Epithelial cell of esophagus (primary cell): Measurements from ENCODE around the gene RNF126.

Source experiments
- DNase-seq: peaks from one replicate; pipeline ENCODE4 v3.0.0; 2010; ENCODE audit warnings: low read depth
- H3K4me3 ChIP-seq: 2 replicates; pipeline ENCODE4 v1.5.1; 2011; ENCODE audit warnings: mild to moderate bottlenecking, low read length, control low read depth
- TF ChIP-seq, protein P1 (sequence below): IDR thresholded peaks from 2 replicates; pipeline ENCODE4 v1.5.1; 2011; ENCODE audit warnings: low read depth, mild to moderate bottlenecking, low read length, control low read depth, inconsistent platforms; ENCODE audit not compliant: insufficient read depth; ENCODE audit errors: missing control alignments

Gene RNF126

DNA sequence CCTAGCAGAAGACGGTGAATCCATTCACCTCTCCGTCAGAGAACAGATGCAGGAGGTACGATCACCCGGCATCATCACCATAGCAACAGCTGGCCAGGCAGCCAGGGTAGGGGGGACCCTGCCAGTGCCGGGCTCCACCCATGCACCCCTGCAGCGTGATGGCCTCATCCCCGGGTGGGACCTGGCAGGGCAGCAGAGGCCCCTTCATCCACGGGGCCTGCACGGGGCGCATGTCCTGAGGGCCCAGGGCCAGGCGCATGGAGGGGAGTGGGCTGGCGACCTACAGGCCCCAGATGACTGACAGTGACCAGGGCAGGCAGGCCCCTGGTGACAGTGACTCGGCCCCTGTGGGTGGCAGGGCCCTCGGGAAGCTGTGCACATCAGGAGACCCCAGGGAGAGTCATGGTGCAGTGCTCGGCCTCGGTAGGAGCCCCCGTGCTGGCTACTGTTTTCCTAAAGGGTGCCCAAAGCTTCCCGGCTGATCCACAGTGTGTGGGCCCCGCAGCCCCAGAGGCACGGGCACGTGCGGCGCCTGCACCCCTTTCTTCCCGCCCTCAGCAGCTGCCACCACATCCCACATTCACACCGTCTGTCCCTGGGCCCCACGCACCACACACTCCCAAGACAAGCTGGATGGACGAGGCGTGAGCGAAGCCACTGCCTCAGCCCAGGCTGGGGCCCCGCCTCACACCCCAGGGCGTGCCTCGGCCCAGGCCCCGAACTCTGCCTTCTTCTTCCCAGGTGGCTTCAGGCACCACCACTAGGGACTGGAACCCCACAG lies 4.8 kb downstream of the RNF126 start:
- H3K4me3 ChIP-seq = no peak overlapping the region
- TF ChIP-seq, protein P1, sequence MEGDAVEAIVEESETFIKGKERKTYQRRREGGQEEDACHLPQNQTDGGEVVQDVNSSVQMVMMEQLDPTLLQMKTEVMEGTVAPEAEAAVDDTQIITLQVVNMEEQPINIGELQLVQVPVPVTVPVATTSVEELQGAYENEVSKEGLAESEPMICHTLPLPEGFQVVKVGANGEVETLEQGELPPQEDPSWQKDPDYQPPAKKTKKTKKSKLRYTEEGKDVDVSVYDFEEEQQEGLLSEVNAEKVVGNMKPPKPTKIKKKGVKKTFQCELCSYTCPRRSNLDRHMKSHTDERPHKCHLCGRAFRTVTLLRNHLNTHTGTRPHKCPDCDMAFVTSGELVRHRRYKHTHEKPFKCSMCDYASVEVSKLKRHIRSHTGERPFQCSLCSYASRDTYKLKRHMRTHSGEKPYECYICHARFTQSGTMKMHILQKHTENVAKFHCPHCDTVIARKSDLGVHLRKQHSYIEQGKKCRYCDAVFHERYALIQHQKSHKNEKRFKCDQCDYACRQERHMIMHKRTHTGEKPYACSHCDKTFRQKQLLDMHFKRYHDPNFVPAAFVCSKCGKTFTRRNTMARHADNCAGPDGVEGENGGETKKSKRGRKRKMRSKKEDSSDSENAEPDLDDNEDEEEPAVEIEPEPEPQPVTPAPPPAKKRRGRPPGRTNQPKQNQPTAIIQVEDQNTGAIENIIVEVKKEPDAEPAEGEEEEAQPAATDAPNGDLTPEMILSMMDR = no peak
- DNase-seq = no peak

DNA sequence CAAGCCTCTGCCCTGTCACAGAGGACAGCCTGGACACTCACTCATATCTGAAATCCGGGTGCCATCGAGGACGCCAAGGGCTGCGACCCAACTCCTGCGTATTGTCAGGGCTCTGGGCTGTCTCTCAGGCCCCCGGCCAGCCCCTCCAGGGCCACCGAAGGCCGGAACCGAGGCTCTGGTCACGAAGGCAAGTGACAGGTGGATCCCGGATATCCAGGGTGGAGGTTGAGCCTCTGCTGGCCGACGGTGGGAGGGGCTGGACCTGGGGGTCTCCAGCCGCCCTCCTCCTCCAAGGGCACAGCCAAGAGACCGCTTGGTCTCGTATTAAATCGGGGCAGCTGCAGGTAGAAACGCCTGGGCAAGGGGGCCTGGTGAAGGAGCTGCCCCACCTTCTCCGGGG lies 5.4 kb downstream of the RNF126 start:
- no peak for DNase-seq
- H3K4me3 ChIP-seq = no peak overlapping the region
- TF ChIP-seq, protein P1 = no peak

DNA sequence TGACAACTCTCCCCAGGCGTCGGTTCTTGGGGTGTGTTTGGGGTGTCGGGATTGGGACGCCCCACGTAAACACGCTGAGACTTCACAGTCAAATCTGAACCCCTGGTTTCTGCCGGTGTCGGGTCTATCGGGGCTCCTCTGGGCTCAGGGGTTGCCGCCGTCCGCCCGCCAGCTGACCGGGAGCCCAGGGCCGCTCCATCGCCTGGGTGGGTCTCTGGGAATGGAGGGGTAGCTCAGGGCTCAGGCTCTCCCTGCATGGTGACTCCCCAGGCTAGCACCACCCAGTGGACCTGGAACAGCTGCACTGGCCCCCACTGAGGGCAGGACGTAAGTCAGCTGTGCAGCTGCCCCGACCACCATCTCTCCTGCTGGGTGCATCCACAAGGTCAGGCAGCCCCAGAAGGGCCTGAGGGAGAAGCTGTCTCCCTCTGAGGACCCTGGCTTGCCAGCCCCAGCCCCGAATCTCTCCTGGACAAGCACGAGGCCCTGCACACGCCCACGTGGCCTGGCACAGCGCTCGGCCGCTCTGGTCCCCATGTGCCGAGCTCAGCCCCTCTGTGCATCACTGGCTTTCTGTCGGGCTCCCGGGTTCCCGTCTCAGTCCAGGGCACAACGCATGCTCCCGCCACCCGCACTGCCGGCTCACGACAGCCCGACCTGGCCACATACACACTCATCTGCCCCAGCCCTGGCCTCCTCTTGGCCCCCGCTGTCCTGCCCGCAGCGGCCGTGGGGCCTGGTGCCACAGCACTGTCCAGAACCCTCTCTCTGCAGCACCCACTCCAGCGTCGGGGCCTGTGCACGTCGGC lies 6.1 kb downstream of the RNF126 start:
- TF ChIP-seq, protein P1 = no peak
- no peak for DNase-seq
- H3K4me3 ChIP-seq = no peak overlapping the region

DNA sequence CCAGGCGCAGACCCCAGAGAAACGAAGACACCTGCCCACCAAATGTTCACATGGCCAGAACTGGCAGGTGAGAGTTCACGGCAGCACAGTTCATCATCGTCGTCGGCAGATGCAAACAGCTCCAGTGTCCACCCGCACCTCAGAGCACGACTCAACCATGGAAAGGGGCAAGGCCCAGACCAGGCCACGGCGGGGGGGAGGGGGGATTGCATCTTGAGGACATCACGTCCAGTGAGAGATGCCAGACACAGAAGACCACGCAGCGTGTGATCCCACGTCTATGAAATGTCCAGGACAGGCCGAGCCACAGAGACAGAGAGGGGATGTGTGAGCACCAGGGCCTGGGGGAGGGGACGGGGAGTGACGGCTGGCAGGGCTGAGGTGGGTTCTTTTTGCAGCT lies 7.3 kb downstream of the RNF126 start:
- DNase-seq = no peak
- TF ChIP-seq, protein P1 = no peak
- H3K4me3 ChIP-seq = no peak overlapping the region

DNA sequence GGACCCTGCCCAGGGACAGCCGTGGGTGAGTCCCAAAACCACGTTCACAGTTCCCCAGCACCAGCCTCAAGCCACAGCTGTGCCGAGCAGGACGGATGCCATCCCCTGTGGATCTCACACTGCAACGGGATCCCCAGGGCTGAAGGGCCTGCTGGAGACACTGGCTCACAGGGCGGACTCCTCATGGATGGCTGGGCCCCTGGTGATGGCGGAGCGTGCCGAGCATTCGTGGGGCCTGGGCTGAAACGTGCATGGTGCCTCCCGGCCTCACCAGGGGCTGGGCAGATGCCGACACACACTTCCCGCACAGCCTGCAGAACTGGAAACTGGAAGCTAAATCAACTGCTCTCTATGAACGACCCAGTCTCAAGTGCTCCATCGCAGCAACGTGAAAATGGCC lies 9.6 kb downstream of the RNF126 start:
- H3K4me3 ChIP-seq = no peak overlapping the region
- TF ChIP-seq, protein P1 = no peak
- DNase-seq = no peak

DNA sequence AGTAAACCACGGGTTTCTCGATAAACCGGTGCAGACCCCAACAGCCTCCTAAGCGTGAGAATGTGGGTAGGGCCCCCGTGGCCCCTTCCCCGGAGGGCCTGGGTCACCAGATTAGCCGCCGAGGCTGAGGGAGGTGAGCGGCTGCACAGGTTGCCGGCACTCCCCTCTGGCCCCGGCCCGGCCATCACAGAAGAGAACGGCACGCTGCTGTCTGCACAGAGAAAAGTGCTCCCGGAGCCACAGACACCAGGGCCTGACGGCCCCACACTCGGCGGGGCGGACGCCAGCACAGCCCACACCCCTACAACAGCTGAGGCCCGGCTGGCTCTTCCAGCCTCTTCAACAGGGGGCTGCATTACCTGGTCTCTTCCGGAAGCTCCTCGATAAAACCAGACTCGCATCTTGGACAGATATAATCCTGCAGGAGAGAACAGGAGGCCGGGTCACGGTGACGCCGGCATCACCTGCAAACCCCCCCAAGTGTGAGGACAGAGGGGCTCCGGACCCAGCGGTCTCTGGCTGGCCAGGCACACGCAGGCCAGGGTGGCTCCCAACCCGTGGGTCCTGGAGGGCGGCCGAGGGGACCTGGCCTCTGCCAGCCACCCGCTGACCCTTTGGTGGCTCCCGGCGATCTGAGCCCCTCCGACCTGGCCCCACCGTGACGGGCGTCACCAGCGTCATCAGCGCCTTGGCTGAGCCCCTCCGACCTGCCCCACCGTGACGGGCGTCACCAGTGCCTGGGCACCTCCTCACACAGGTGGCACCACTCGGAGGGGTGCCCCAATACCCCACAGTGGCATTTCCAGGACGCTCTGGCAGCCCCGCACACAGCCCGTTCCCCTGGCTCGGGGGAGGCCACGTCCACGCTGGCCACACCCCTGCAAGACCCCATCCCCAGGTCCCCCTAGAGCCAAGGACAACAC lies 10.3 kb downstream of the RNF126 start:
- no peak for DNase-seq
- no peak overlapping the region for H3K4me3 ChIP-seq
- TF ChIP-seq, protein P1 = no peak
